CD4-positive, CD25-positive, alpha-beta regulatory T cell (primary cell): ENCODE results near the gene PCSK5. TPM values are rescaled to one million over a fixed set of nuclear protein-coding genes. Genes with fewer than 3 reads are reported as not detected.

Experiments
- ATAC-seq, 2 donors: fragments of 150-1000 bp; cut with Tn5 transposase; one replicate each; pipeline ENCODE4 v1.10.0; 2021; ENCODE audit warnings: low read depth in 2 of 2, moderate number of reproducible peaks in 2 of 2, moderate library complexity in 1 of 2
- DNase-seq, 3 donors: peaks; one replicate each; pipeline versions ENCODE4 v3.0.0 to v3.0.0-alpha.2; 2012 to 2022; ENCODE audit warnings: mixed read lengths in 1 of 3
- H3K27ac ChIP-seq: one replicate; pipeline ENCODE4 v1.7.0; 2013; ENCODE audit warnings: mild to moderate bottlenecking, low read length; ENCODE audit not compliant: insufficient read depth, poor library complexity, severe bottlenecking
- H3K27me3 ChIP-seq: one replicate; pipeline ENCODE4 v1.7.0; 2013; ENCODE audit warnings: low read length; ENCODE audit not compliant: control insufficient read depth, insufficient read depth
- H3K36me3 ChIP-seq: one replicate; pipeline ENCODE4 v1.7.0; 2013; ENCODE audit warnings: mild to moderate bottlenecking, low read length, moderate library complexity; ENCODE audit not compliant: control insufficient read depth, insufficient read depth
- H3K4me1 ChIP-seq: 2 replicates; pipeline ENCODE4 v1.7.0; 2013; ENCODE audit warnings: mild to moderate bottlenecking, low read length; ENCODE audit not compliant: insufficient read depth, control insufficient read depth, poor library complexity, severe bottlenecking
- H3K4me3 ChIP-seq: one replicate; pipeline ENCODE4 v1.7.0; 2013; ENCODE audit warnings: low read depth, mild to moderate bottlenecking, low read length, moderate library complexity
- H3K9me3 ChIP-seq, 2 experiments: 1 replicate in 1 of 2; 2 replicates in 1 of 2; pipeline ENCODE4 v1.7.0; 2013; ENCODE audit warnings: low read length in 2 of 2, mild to moderate bottlenecking in 1 of 2, moderate library complexity in 1 of 2; ENCODE audit not compliant: control insufficient read depth in 2 of 2
- H3K27ac Mint-ChIP-seq, 3 donors: one replicate each; pipeline ENCODE4 v1.8.0; 2020 to 2022; ENCODE audit warnings: mild to moderate bottlenecking in 3 of 3, mixed read lengths in 3 of 3, moderate library complexity in 2 of 3
- H3K27me3 Mint-ChIP-seq: one replicate; pipeline ENCODE4 v1.8.0; 2022; ENCODE audit warnings: mild to moderate bottlenecking, mixed read lengths
- H3K36me3 Mint-ChIP-seq: one replicate; pipeline ENCODE4 v1.8.0; 2020; ENCODE audit warnings: mixed read lengths
- H3K4me1 Mint-ChIP-seq, 4 donors: one replicate each; pipeline ENCODE4 v1.8.0; 2020 to 2022; ENCODE audit warnings: mixed read lengths in 4 of 4, mild to moderate bottlenecking in 1 of 4
- H3K4me3 Mint-ChIP-seq, 4 donors: one replicate each; pipeline ENCODE4 v1.8.0; 2020 to 2022; ENCODE audit warnings: mild to moderate bottlenecking in 4 of 4, mixed read lengths in 4 of 4, moderate library complexity in 3 of 4
- H3K9me3 Mint-ChIP-seq, 7 donors: one replicate each; pipeline ENCODE4 v1.8.0; 2020 to 2022; ENCODE audit warnings: mixed read lengths in 7 of 7, mild to moderate bottlenecking in 3 of 7, moderate library complexity in 2 of 7
- polyA plus RNA-seq, 4 donors: library from polyadenylated mRNA; unstranded; fragments of 300-500 nt; fragmentation: Illumina TruSeq; gene quantifications; one replicate each; pipeline ENCODE4 v1.2.3, GENCODE V29; 2021
- total RNA-seq: library from RNA; stranded (reverse); gene quantifications from one replicate; pipeline ENCODE4 v1.2.3, GENCODE V29; 2022

The PCSK5 gene
- total and polyA plus RNA-seq, 5 donors from 2014 or later: 0.47 to 2.7 (median 2.0) TPM

GRCh38 chr9:75997206-75997605 lies 106.7 kb downstream of the PCSK5 start:
- H3K9me3 ChIP-seq: no peaks in the 10 kb centered on the region
- no peak overlapping the region for H3K27ac Mint-ChIP-seq
- H3K4me3 ChIP-seq: no peak overlapping the region
- peaks cover 3% of the 10 kb centered on the region for H3K36me3 Mint-ChIP-seq
- no peak overlapping the region for H3K27ac ChIP-seq
- no peaks in the 10 kb centered on the region for H3K36me3 ChIP-seq
- no peaks in the 10 kb centered on the region for H3K27me3 ChIP-seq
- no peak for DNase-seq
- H3K4me3 Mint-ChIP-seq: no peak overlapping the region
- H3K4me1 Mint-ChIP-seq: peaks cover 0 to 10% (median 0%) of the 10 kb centered on the region in 4 donors
- H3K9me3 Mint-ChIP-seq: peaks cover 0 to 1% (median 0%) of the 10 kb centered on the region in 7 donors
- no peaks in the 10 kb centered on the region for H3K4me1 ChIP-seq
- ATAC-seq: no peak
- no peaks in the 10 kb centered on the region for H3K27me3 Mint-ChIP-seq

- Mint-ChIP-seq H3K9me3 (peaks cover 0 to 1% (median 0%) of the 10 kb centered on the region in 7 donors), H3K27ac (no peak overlapping the region), H3K36me3 (peaks cover 3% of the 10 kb centered on the region), H3K4me1 (peaks cover 0 to 10% (median 0%) of the 10 kb centered on the region in 4 donors), H3K4me3 (no peak overlapping the region), H3K27me3 (no peaks in the 10 kb centered on the region)
- H3K27ac ChIP-seq: no peak overlapping the region
- no peaks in the 10 kb centered on the region for H3K4me1 ChIP-seq
- DNase-seq (no peak), ATAC-seq (no peak)
- H3K27me3 ChIP-seq: no peaks in the 10 kb centered on the region
- no peaks in the 10 kb centered on the region for H3K9me3 ChIP-seq
- H3K4me3 ChIP-seq: no peak overlapping the region
- no peaks in the 10 kb centered on the region for H3K36me3 ChIP-seq
Measured at GRCh38 chr9:75998096-75998780, 107.8 kb downstream of the PCSK5 start.

GRCh38 chr9:76001459-76001858 lies 111.0 kb downstream of the PCSK5 start:
- no peaks in the 10 kb centered on the region for H3K27me3 ChIP-seq
- H3K4me1 Mint-ChIP-seq: peaks cover 0 to 25% (median 8%) of the 10 kb centered on the region in 4 donors
- no peak for ATAC-seq

GRCh38 chr9:76003041-76003440 lies 112.6 kb downstream of the PCSK5 start:
- no peaks in the 10 kb centered on the region for H3K9me3 ChIP-seq
- Mint-ChIP-seq H3K4me1 (peaks cover 0 to 24% (median 9%) of the 10 kb centered on the region in 4 donors), H3K27me3 (no peaks in the 10 kb centered on the region), H3K9me3 (peaks cover 0 to 2% (median 0%) of the 10 kb centered on the region in 7 donors), H3K27ac (no peak overlapping the region), H3K36me3 (no peaks in the 10 kb centered on the region), H3K4me3 (no peak overlapping the region)
- no peaks in the 10 kb centered on the region for H3K4me1 ChIP-seq
- ATAC-seq (no peak), DNase-seq (no peak)
- no peak overlapping the region for H3K4me3 ChIP-seq
- H3K27me3 ChIP-seq: no peaks in the 10 kb centered on the region
- no peaks in the 10 kb centered on the region for H3K36me3 ChIP-seq
- no peak overlapping the region for H3K27ac ChIP-seq

More at GRCh38 chr9:76001459-76001858, 111.0 kb downstream of the PCSK5 start:
- no peaks in the 10 kb centered on the region for H3K36me3 Mint-ChIP-seq
- Histone ChIP-seq H3K4me3 (no peak overlapping the region), H3K27ac (no peak overlapping the region), H3K9me3 (no peaks in the 10 kb centered on the region), H3K36me3 (no peaks in the 10 kb centered on the region), H3K4me1 (no peaks in the 10 kb centered on the region)
- no peak for DNase-seq
- H3K27me3 Mint-ChIP-seq: no peaks in the 10 kb centered on the region
- no peak overlapping the region for H3K27ac Mint-ChIP-seq
- H3K4me3 Mint-ChIP-seq: no peak overlapping the region
- peaks cover 0 to 1% (median 0%) of the 10 kb centered on the region in 7 donors for H3K9me3 Mint-ChIP-seq

GRCh38 chr9:76004526-76004925 lies 114.1 kb downstream of the PCSK5 start:
- Mint-ChIP-seq H3K36me3 (no peaks in the 10 kb centered on the region), H3K27me3 (no peaks in the 10 kb centered on the region), H3K4me3 (no peak overlapping the region), H3K9me3 (peaks cover 0 to 2% (median 0%) of the 10 kb centered on the region in 7 donors), H3K27ac (no peak overlapping the region), H3K4me1 (peaks cover 0 to 26% (median 9%) of the 10 kb centered on the region in 4 donors)
- Histone ChIP-seq H3K27me3 (no peaks in the 10 kb centered on the region), H3K36me3 (no peaks in the 10 kb centered on the region), H3K9me3 (no peaks in the 10 kb centered on the region), H3K4me3 (no peak overlapping the region), H3K27ac (no peak overlapping the region), H3K4me1 (no peaks in the 10 kb centered on the region)
- DNase-seq (no peak), ATAC-seq (no peak)

GRCh38 chr9:76007935-76008334 lies 117.5 kb downstream of the PCSK5 start:
- Mint-ChIP-seq H3K4me3 (no peak overlapping the region), H3K9me3 (peaks cover 0 to 2% (median 0%) of the 10 kb centered on the region in 7 donors), H3K36me3 (no peaks in the 10 kb centered on the region), H3K27me3 (no peaks in the 10 kb centered on the region), H3K27ac (no peak overlapping the region), H3K4me1 (peaks cover 0 to 28% (median 11%) of the 10 kb centered on the region in 4 donors)
- Histone ChIP-seq H3K4me3 (no peak overlapping the region), H3K4me1 (no peaks in the 10 kb centered on the region), H3K9me3 (no peaks in the 10 kb centered on the region), H3K27ac (no peak overlapping the region), H3K27me3 (no peaks in the 10 kb centered on the region), H3K36me3 (no peaks in the 10 kb centered on the region)
- no peak for DNase-seq
- ATAC-seq: no peak

GRCh38 chr9:76013809-76014208 lies 123.3 kb downstream of the PCSK5 start:
- H3K36me3 Mint-ChIP-seq: no peaks in the 10 kb centered on the region
- H3K9me3 ChIP-seq: no peaks in the 10 kb centered on the region
- peaks cover 0 to 17% (median 4%) of the 10 kb centered on the region in 4 donors for H3K4me1 Mint-ChIP-seq

GRCh38 chr9:76018235-76018634 lies 127.8 kb downstream of the PCSK5 start:
- Histone ChIP-seq H3K27ac (no peak overlapping the region), H3K4me3 (no peak overlapping the region), H3K9me3 (no peaks in the 10 kb centered on the region), H3K27me3 (no peaks in the 10 kb centered on the region), H3K4me1 (no peaks in the 10 kb centered on the region), H3K36me3 (no peaks in the 10 kb centered on the region)
- DNase-seq: no peak
- H3K36me3 Mint-ChIP-seq: no peaks in the 10 kb centered on the region
- H3K9me3 Mint-ChIP-seq: peaks cover 0 to 8% (median 1%) of the 10 kb centered on the region in 7 donors
- ATAC-seq: no peak
- no peaks in the 10 kb centered on the region for H3K27me3 Mint-ChIP-seq
- H3K4me3 Mint-ChIP-seq: no peak overlapping the region
- H3K4me1 Mint-ChIP-seq: peaks cover 4 to 44% (median 10%) of the 10 kb centered on the region in 4 donors
- no peak overlapping the region for H3K27ac Mint-ChIP-seq

More at GRCh38 chr9:76013809-76014208, 123.3 kb downstream of the PCSK5 start:
- Mint-ChIP-seq H3K27me3 (no peaks in the 10 kb centered on the region), H3K4me3 (no peak overlapping the region), H3K27ac (no peak overlapping the region), H3K9me3 (peaks cover 0 to 5% (median 0%) of the 10 kb centered on the region in 7 donors)
- H3K4me1 ChIP-seq: no peaks in the 10 kb centered on the region
- no peaks in the 10 kb centered on the region for H3K36me3 ChIP-seq
- no peak for ATAC-seq
- no peak overlapping the region for H3K4me3 ChIP-seq
- H3K27ac ChIP-seq: no peak overlapping the region
- no peak for DNase-seq
- H3K27me3 ChIP-seq: no peaks in the 10 kb centered on the region
